GM12892 (cell line): ENCODE measurements around the gene VWA1.

Experiments used
- POLR2A ChIP-seq: IDR thresholded peaks from 2 replicates; pipeline ENCODE4 v1.6.1; 2011; ENCODE audit warnings: low read depth, low read length, control low read depth
- POLR2AphosphoS5 ChIP-seq: IDR thresholded peaks from 2 replicates; pipeline ENCODE4 v1.6.1; 2011; ENCODE audit warnings: low read depth, low read length, control low read depth
- TAF1 ChIP-seq: IDR thresholded peaks from 2 replicates; pipeline ENCODE4 v1.6.1; 2011; ENCODE audit warnings: low read depth, mild to moderate bottlenecking, control low read depth, low read length, borderline replicate concordance

- TF ChIP-seq TAF1 (no peak), POLR2A (no peak), POLR2AphosphoS5 (no peak)
Observed at GRCh38 chr1:1421907-1422464, 13.5 kb upstream of the VWA1 start.
